IPS-15b (cell line): Measurements from ENCODE around the gene TTC16.
"Not testable (repeated sequence)": the region's sequence is repeated elsewhere in the genome, so short reads cannot be mapped to it uniquely, and the experiment has no call there.

Experiments
- H3K27me3 ChIP-seq: one replicate; pipeline ENCODE4 v1.6.1; 2013; ENCODE audit warnings: low read length; ENCODE audit not compliant: control insufficient read depth, insufficient read depth
- H3K36me3 ChIP-seq: one replicate; pipeline ENCODE4 v1.6.1; 2013; ENCODE audit warnings: low read length; ENCODE audit not compliant: control insufficient read depth, insufficient read depth
- H3K4me1 ChIP-seq: one replicate; pipeline ENCODE4 v1.6.1; 2013; ENCODE audit warnings: mild to moderate bottlenecking, low read length; ENCODE audit not compliant: control insufficient read depth, insufficient read depth
- H3K4me3 ChIP-seq: one replicate; pipeline ENCODE4 v1.5.1; 2013; ENCODE audit warnings: low read depth, low read length
- H3K9ac ChIP-seq: one replicate; pipeline ENCODE4 v1.6.1; 2013; ENCODE audit warnings: low read depth, mild to moderate bottlenecking, low read length
- H3K9me3 ChIP-seq: one replicate; pipeline ENCODE4 v1.6.1; 2013; ENCODE audit warnings: mild to moderate bottlenecking, low read length; ENCODE audit not compliant: control insufficient read depth, insufficient read depth

The TTC16 gene

GRCh38 chr9:127776924-127777289 lies 61.0 kb downstream of the TTC16 start:
- no peak overlapping the region for H3K4me3 ChIP-seq
- H3K4me1 ChIP-seq: peaks cover 6% of the 10 kb centered on the region
- H3K9ac ChIP-seq: no peak overlapping the region
- H3K36me3 ChIP-seq: no peaks in the 10 kb centered on the region
- no peaks in the 10 kb centered on the region for H3K9me3 ChIP-seq
- H3K27me3 ChIP-seq: no peaks in the 10 kb centered on the region

DNA sequence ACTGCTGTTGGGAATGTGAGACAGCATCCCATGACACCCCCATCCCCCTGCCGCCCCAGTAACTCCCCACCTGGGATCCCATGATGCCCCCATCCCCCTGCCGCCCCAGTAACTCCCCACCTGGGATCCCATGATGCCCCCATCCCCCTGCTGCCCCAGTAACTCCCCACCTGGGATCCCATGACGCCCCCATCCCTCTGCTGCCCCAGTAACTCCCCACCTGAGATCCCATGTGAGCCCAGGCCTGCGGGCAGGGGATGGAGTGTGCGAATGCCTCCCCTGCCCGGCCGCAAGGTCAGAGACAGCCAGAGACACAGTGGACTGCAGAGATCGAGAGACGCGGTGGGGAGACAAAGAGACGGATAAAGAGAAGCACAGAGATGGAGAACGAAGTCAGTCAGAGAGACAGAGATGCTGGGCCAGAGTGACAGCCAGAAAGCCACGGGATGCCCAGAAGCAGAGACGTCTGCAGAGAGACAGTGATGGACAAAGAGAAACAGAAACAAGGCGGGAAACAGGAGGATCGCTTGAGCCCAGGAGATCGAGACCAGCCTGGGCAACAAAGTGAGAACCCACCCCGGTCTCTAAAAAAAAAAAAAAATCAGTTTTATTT lies 61.6 kb downstream of the TTC16 start:
- Histone ChIP-seq H3K9me3 (no peaks in the 10 kb centered on the region), H3K36me3 (no peaks in the 10 kb centered on the region), H3K4me3 (no peak overlapping the region), H3K9ac (no peak overlapping the region), H3K4me1 (peaks cover 5% of the 10 kb centered on the region), H3K27me3 (no peaks in the 10 kb centered on the region)

DNA sequence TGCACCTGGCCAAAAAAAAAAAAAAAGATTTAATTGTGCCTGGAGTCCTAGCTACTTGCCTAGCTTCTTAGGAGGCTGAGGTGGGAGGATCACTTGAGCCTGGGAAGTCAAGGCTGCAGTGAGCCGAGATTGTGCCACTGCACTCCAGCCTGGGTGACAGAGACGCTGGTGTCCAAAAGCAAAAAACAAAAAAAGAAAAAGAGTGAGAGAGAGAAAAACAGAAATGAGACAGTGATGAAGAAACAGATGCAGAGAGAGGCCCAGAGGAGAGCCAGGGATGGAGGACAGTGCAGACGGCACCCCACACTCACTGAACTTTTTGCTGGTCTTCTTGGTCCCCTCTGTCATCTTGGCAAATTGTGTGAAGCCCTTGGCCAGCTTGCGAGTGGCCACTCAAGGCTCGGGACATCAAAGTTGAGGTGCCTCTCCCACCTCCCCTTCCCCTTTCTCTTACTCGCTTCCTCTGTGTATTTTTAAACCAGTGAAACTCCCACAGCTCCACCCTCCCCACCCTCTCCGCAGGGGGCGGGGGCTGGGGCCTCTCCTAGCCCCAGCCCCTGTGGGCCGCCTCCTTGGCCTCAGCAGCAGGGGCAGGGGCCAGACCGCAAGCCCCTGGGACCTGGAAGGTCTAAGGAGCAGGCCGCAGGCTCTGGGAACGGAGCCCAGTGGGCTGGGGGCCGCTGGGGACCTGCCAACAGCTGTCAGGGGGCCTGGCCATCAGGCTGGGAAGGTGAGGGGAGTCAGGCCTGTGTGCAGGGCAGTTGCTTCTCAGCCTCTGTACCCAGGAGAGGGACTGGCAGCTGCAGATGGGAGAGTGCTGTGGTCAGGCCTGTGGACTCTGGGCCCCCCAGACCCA lies 62.6 kb downstream of the TTC16 start, which contains the start of gene SH2D3C:
TSS of gene SH2D3C (minus strand) at position 387 of the 856 bp plus-strand sequence. CDS start at position 348, 39 bp downstream.
- H3K4me3 ChIP-seq: no peak within 1 kb of the TSS
- H3K4me1 ChIP-seq: peaks cover 5% of the 10 kb centered on the region
- H3K27me3 ChIP-seq: no peaks in the 10 kb centered on the region
- H3K36me3 ChIP-seq: no peaks in the 10 kb centered on the region
- no peaks in the 10 kb centered on the region for H3K9me3 ChIP-seq
- H3K9ac ChIP-seq: no peak within 1 kb of the TSS

GRCh38 chr9:127779136-127779981 lies 63.5 kb downstream of the TTC16 start:
- Histone ChIP-seq H3K36me3 (no peaks in the 10 kb centered on the region), H3K27me3 (no peaks in the 10 kb centered on the region), H3K4me1 (peaks cover 5% of the 10 kb centered on the region), H3K9ac (no peak overlapping the region), H3K9me3 (no peaks in the 10 kb centered on the region), H3K4me3 (no peak overlapping the region)

- no peaks in the 10 kb centered on the region for H3K27me3 ChIP-seq
- H3K9ac ChIP-seq: no peak overlapping the region
- no peaks in the 10 kb centered on the region for H3K36me3 ChIP-seq
- H3K4me3 ChIP-seq: no peak overlapping the region
- no peaks in the 10 kb centered on the region for H3K9me3 ChIP-seq
- peaks cover 5% of the 10 kb centered on the region for H3K4me1 ChIP-seq
Measured at GRCh38 chr9:127780126-127780885, 64.4 kb downstream of the TTC16 start.

GRCh38 chr9:127780909-127781308 lies 65.0 kb downstream of the TTC16 start:
- H3K9me3 ChIP-seq, H3K9ac ChIP-seq, H3K27me3 ChIP-seq, H3K4me3 ChIP-seq, H3K36me3 ChIP-seq, H3K4me1 ChIP-seq: not testable (repeated sequence)
